NCI-H2081 (cell line): ENCODE results near the gene TFE3.

Experiments
- DNase-seq, 2 experiments: peaks; one replicate each; lab custom pipeline; 2025; lab: John Stamatoyannopoulos, UW

The TFE3 gene, protein sequence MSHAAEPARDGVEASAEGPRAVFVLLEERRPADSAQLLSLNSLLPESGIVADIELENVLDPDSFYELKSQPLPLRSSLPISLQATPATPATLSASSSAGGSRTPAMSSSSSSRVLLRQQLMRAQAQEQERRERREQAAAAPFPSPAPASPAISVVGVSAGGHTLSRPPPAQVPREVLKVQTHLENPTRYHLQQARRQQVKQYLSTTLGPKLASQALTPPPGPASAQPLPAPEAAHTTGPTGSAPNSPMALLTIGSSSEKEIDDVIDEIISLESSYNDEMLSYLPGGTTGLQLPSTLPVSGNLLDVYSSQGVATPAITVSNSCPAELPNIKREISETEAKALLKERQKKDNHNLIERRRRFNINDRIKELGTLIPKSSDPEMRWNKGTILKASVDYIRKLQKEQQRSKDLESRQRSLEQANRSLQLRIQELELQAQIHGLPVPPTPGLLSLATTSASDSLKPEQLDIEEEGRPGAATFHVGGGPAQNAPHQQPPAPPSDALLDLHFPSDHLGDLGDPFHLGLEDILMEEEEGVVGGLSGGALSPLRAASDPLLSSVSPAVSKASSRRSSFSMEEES

GRCh38 chrX:49043220-49043986 lies at the start of gene TFE3:
Gene TFE3 (minus strand): TSS chrX:49043357. CDS start chrX:49043226, 131 bp downstream.
- DNase-seq, result peak; percentile 98 to 99

- no peak for DNase-seq
Observed at GRCh38 chrX:49089553-49089952, 46.4 kb upstream of the TFE3 start.

DNA sequence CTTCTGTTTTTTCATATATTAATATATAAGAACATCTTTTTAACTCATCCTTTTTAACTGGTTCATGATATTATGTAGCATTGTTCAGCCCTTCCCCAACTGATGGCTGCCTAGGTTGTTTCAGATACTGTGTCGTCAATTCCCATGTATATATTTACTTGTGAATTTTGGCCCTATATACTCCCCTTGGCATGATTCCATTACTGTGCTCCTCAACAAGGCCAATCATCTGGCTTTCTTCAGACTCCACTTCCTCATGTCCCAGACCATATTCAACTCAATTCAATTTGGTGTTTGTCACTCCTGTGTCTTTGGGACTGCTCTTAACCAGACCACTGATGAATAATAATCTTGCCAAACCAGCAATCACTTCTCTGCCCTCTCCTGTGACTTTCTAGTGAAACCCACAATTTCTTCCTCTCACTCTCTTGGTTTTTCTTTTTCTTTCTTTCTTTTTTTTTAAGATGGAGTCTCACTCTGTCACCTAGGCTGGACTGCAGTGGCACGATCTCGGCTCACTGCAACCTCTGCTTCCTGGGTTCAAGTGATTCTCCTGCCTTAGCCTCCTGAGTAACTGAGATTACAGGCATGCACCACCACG lies 39.2 kb upstream of the TFE3 start:
- DNase-seq, result no peak

DNA sequence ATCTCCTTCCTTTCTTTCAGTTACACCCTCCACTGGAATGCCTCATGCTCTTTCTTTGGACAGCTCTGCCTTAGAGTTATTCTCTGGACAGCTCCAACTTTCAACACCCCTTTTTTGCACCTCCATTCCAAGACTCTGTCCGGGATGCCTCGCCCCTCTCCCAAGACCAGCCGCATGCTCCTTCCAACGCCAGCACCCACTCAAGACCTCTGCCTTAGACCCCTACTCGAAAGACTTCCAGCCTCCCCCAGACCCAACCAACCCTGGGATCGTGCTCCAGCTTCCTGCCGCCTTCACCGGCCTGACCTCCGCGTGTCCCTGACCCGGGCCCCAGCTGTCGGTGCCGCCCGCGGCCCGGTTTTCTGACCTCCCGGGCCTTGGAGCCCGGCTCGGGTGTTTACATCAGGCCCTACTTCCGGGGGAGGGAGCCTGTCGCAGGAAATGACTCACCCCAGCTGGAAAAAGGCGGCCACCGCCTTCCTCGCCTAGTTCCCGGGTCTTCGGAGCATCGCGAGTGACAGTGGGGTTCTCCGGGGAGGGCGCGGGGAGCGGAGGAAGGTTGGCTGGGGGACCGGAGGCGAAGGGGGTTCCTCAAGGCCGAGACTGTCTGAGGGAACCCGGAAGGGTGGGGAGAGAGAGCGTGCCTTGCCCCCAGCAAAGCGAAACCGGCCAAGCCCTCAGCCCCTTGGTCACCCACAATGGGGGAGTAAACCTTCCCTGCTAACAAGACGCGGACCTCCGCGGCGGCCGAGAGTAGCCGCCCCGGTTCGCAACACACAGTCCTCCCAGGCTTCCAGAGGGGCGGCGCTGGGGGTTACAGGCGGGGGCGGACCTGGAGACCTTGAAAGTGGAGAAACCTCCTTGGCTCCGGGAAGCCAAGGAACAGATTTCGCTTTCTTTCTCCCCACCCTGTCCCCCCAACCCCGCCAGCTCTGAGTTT lies 36.6 kb upstream of the TFE3 start, which contains the start of gene WDR45:
WDR45 (minus strand) TSS at position 399 of the 940 bp plus-strand sequence. CDS start 1,792 bp downstream, outside the sequence.
- DNase-seq, result peak; percentile 14 to 45

GRCh38 chrX:49077941-49078340 lies 34.8 kb upstream of the TFE3 start:
- no peak for DNase-seq

GRCh38 chrX:49075347-49075746 lies 32.2 kb upstream of the TFE3 start:
- no peak for DNase-seq

DNA sequence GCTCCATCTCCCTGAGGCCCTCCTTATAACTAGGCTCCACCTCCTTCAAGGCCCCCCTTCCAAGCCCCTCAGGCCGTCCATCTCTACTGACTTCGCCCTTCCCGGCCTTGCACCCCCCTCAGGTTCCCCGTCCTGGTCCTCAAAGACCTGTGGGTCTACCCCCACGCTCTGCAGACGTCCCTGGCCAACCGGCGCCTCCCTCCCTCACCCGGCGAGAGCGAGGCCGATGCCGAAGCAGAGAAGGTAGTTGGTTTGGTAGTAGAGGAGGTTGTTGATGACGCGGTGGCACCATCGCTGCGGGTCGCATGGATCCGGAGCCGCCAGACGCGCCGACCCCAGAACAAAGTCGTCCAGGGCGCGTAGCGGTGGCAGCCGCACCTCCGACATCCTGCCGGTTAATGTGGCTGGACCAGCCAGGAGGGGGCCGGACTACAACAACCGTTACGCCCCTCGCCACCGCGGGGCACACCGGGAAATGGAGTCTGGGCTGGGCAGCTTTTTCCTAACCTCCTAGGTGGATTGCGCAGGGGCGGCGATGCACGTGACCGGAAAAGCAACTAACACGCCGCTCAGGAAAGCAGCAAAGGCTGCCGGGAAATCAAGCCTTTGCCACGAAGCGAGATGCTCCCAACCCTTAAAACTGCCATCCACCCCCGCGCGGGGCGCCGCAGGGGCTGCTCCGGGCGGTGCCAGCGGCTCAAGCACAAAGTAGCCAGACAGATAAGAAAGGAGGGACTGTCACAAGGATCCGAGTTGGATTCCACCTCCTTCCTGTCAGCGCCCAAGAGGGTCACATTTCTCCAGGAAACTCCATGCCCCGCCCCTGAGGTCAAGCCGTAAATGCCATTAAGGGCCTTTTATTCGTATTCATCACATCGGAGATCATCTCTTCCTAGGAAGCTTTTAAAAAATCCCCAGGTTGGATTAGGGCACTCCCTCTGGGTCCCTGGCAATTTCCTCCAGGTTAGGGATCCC lies 30.7 kb upstream of the TFE3 start, which contains the start of gene PRAF2:
PRAF2 (minus strand) TSS at position 402 of the 975 bp plus-strand sequence; CDS start at position 387, 15 bp downstream.
- peak; percentile 87 to 93 for DNase-seq

DNA sequence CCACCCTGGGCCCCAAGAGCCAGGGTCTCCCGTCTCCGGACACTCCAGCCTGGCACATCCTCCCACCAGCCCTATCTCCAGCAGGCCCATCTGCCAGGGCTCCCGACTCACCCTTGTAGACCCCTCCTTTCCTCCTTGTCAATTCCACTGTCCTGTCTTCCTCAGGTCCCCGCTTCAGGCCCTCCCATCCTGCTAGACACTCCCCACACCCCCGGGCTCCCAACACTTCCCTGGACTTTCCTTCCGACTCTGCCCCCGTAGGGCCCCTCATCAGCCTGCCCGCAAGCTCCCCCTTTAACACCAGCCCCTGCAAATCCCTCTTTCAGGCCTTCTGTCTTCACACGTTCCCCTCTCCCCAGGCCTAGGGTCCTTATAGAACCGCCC lies 29.5 kb upstream of the TFE3 start:
- DNase-seq, result no peak

DNA sequence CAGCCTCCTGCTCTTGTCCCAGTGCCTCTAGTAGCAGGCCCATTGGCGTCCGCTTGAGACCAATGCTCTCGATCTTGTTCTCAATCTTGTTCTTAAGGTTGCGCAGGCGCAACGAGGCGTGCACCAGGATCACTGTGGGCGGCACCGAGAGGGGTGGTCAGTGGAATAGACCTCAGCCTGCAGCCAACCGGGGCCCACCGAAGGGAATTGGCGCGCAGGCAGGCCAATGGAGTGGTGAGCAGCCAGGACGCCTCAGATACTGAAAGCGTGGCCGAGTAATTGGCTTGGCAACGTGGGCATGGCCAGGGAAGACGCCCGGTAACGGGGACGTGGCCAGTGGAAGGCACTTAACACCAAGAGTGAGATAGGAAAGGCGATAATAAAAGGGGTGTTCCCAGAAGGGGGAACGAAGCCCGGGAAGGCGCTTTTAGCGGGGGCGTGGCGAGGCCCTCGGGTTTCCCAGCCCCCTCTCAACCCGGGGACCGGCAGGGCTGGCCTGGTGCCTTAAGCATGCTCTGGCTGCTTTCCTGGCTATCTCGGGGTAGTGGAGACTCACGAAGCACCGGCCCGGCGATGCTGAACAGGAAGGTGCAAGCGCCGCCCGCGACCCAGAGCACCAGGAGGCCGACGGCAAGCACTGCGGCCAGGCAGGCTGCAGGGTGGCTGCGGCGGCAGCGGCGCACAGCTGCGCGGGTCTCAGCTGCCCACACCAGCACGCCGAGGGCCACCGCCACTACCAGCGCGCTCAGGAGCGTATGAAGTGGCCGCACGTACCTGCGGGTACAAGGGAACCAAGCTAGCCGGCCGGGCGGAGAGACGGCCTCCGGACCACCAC lies 28.9 kb upstream of the TFE3 start:
- no peak for DNase-seq

GRCh38 chrX:49070988-49071387 lies 27.8 kb upstream of the TFE3 start:
- DNase-seq, result no peak

DNA sequence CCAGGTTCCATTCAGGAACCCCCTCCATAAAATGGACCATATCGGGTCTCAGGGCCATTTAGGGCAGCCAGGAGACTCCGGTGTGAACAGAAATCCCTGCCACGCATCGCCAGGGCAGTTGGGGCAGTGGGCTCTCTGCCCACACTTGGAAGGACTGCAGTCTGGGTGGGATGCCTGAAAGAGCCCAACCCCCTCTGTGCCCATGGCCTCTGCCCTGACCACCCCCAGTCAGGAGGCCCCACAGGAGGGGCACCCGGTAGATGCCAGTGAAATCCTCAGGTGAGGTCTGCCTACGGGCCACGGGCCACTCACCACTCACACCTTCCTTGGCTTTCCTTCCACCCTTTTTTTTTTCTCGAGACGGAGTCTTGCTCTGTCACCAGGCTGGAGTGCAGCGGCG lies 25.9 kb upstream of the TFE3 start:
- DNase-seq, result no peak

DNA sequence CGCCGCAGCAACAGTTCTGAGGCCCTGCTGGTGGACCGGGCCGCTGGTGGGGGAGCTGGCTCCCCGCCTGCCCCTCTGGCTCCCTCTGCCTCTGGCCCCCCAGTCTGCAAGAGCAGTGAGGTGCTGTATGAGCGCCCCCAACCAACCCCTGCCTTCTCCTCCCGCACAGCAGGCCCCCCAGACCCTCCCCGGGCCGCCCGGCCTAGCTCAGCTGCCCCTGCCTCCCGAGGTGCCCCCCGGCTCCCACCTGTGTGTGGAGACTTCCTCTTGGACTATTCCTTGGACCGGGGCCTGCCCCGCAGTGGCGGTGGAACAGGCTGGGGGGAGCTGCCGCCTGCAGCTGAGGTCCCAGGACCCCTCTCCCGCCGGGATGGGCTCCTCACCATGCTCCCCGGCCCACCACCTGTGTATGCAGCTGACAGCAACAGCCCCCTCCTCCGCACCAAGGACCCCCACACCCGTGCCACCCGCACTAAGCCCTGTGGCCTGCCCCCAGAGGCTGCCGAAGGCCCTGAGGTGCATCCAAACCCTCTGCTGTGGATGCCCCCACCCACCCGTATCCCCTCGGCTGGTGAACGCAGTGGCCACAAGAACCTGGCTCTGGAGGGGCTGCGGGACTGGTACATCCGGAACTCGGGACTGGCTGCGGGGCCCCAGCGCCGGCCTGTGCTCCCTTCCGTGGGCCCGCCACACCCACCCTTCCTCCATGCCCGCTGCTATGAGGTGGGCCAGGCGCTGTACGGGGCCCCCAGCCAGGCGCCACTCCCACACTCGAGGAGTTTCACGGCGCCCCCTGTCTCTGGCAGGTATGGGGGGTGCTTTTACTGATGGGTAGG lies 24.3 kb upstream of the TFE3 start:
- no peak for DNase-seq

GRCh38 chrX:49066690-49067089 lies 23.5 kb upstream of the TFE3 start:
- DNase-seq, result no peak

DNA sequence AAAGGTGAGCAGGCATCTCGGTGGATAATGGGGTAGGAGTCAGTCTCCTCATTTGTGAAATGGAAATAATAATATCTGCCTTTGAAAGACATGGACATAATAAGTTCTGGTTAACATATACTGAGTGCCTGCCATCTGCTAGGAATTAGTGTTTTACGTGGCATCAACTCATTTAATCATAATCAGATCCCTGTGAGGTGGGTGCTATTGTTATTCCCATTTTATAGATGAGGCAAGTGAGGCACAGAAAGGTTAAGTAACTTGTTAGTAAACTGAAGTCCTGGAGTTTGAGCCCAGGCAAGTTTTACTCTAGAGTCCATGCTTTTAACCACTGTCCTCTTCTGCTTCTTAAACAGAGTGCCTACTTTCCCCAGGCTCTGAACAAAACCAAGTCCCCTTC lies 23.1 kb upstream of the TFE3 start:
- DNase-seq, result no peak

GRCh38 chrX:49064735-49065134 lies 21.6 kb upstream of the TFE3 start:
- no peak for DNase-seq

GRCh38 chrX:49064303-49064702 lies 21.1 kb upstream of the TFE3 start:
- no peak for DNase-seq

DNA sequence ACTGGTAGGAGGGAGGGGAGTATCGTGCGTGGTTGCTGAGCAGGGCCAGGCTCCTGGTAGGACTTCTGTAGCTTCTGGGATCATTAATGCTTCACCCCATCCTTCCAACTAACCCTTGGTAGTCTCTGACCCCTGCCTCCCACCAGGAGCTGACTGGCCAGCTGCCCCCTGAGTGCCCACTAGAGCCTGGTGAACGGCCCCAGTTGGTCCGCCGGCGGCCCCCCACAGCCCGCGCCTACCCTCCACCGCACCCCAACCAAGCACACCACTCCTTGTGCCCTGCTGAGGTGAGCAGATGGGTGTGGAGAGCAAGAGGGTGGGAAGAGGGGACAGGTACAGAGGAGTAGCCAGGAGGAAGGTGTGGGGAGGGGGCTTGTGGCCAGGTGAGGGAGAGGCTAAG lies 20.6 kb upstream of the TFE3 start:
- no peak for DNase-seq

DNA sequence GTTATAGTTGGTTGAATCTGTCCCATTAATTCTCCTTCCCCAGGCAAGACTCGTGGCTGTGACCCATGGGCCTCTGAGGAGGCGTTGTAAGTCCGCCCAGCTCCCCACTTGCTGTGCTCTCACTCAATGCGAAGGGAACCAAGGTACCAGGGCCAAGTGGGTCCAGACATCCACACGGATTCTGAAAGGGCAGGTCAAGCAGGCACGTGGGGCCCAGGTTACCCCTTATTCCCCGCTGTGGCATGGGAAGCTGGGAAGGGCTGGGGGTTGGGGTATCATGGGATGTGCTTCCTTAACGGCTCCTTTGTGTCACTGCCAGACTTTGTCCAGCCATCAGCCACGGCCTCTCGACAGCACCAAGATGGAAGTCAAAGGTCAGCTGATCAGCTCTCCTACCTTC lies 18.8 kb upstream of the TFE3 start:
- no peak for DNase-seq
